ENCODE data around the gene DPH7.
"Not testable (repeated sequence)": the region's sequence is repeated elsewhere in the genome, so short reads cannot be mapped to it uniquely, and the experiment has no call there.

The DPH7 gene

GRCh38 chr9:137544176-137544760 lies 34.5 kb downstream of the DPH7 start:
- DNase-seq = no peak

GRCh38 chr9:137543237-137543963 lies 35.3 kb downstream of the DPH7 start:
- DNase-seq = no peak

GRCh38 chr9:137542486-137542885 lies 36.2 kb downstream of the DPH7 start:
- DNase-seq = no peak

- DNase-seq = no peak
These were observed 38.2 kb downstream of the DPH7 start for GRCh38 chr9:137540536-137540935.

- DNase-seq = no peak
These were observed 40.7 kb downstream of the DPH7 start for GRCh38 chr9:137538058-137538457.

DNA sequence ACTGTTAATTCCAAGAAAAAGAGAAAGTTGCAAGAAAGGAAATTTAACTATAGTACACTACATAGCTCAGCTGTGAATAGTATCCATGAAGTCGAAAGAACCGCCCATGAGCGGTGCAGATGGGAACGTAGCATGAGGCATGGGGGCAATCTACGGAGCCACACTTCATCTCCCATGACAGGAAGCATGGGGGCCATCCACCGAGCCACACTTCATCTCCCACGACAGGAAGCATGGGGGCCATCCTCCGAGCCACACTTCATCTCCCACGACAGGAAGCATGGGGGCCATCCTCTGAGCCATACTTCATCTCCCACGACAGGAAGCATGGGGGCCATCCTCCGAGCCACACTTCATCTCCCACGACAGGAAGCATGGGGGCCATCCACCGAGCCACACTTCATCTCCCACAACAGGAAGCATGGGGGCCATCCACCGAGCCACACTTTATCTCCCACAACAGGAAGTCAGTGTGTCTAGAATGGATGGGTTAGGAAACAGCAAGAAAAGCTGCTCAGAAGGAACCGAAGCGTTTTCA lies 42.1 kb downstream of the DPH7 start:
- DNase-seq = not testable (repeated sequence)

DNA sequence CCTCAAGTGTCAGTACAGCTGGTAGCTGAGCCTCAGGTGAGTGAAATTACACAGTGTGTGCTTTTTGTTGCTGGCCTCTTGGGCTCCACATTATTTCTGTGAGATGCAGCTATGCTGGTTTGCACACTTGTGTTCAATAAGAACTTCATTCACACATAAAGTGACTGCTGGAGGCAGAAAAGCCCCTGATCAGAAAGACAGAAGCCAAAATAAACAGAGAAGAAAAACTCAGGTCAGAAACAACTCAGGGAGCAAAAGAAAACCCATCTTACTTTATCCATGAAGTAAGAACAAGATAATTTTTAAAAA lies 43.7 kb downstream of the DPH7 start:
- no peak for DNase-seq

- DNase-seq = peak; percentile 64
These were observed 44.2 kb downstream of the DPH7 start for GRCh38 chr9:137534256-137535119.

DNA sequence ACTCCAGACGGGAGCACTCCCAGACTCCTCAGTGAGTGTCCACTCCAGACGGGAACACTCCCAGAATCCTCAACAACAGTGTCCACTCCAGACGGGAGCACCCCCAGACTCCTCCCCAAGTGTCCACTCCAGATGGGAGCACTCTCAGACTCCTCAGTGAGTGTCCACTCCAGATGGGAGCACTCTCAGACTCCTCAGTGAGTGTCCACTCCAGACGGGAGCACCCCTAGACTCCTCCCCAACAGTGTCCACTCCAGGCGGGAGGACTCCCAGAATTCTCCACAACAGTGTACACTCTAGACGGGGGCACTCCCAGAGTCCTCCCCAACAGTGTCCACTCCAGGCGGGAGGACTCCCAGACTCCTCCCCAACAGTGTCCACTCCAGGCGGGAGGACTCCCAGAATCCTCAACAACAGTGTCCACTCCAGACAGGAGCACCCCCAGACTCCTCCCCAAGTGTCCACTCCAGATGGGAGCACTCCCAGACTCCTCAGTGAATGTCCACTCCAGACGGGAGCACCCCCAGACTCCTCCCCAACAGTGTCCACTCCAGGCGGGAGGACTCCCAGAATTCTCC lies 45.7 kb downstream of the DPH7 start:
- DNase-seq = not testable (repeated sequence)

DNA sequence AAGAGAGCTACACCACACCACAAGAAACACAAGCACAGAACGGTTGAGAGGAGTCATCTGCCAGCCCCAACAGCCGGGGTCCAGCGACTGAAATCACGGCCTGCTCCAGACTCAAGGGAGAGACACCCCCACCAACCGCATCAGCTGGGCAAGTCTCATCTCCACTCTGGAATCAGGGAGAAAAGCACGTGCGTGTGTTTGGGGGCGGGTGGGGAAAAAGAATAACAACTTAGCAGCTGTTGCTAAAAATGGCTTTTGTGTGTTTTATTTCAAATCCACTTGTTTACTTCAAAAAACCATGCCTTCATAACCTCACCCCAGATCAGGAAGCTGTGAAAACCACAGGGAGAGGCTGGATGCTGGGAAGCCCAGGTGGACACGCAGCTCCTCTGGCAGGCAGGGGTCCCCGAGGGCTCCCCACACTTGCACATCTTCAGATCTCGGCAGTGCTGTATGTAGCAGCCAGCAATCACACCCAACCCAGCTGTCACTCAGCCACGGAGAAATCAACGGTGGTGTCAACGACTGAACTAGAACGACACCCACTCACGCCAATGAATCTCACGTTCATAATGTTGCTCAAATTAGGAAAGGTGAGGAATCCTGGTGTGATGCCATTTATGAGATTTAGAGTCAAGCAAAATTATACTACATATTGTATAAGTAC lies 47.5 kb downstream of the DPH7 start:
- DNase-seq = no peak

DNA sequence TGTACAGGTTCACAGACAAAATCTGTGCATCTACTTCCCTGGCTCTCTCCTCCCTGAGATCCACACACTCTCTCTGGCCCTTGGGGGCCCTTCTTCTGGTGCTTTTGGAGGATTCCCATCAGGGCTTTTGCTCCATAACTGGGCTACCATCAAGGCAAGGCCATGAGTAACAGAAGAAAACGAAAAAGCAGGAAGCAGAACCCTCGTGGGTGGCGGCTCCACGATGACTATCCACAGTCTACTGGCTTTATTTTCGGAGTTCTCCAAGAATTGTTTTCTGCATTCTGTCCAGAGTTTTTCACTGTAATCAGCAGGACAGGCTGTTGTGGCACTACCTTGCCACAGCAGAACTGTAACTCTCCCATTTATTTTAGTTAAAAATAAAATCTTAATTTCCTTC lies 48.4 kb downstream of the DPH7 start:
- DNase-seq = no peak

- no peak for DNase-seq
These were observed 53.8 kb downstream of the DPH7 start for GRCh38 chr9:137524981-137525317.

GRCh38 chr9:137524161-137524980 lies 54.4 kb downstream of the DPH7 start:
- no peak for DNase-seq

GRCh38 chr9:137522746-137523455 lies 55.8 kb downstream of the DPH7 start:
- DNase-seq = no peak

GRCh38 chr9:137521405-137521985 lies 57.2 kb downstream of the DPH7 start:
- peak; percentile 43 for DNase-seq

GRCh38 chr9:137520614-137521404 lies 57.9 kb downstream of the DPH7 start:
- DNase-seq = no peak

GRCh38 chr9:137519553-137519952 lies 59.2 kb downstream of the DPH7 start:
- no peak for DNase-seq

DNA sequence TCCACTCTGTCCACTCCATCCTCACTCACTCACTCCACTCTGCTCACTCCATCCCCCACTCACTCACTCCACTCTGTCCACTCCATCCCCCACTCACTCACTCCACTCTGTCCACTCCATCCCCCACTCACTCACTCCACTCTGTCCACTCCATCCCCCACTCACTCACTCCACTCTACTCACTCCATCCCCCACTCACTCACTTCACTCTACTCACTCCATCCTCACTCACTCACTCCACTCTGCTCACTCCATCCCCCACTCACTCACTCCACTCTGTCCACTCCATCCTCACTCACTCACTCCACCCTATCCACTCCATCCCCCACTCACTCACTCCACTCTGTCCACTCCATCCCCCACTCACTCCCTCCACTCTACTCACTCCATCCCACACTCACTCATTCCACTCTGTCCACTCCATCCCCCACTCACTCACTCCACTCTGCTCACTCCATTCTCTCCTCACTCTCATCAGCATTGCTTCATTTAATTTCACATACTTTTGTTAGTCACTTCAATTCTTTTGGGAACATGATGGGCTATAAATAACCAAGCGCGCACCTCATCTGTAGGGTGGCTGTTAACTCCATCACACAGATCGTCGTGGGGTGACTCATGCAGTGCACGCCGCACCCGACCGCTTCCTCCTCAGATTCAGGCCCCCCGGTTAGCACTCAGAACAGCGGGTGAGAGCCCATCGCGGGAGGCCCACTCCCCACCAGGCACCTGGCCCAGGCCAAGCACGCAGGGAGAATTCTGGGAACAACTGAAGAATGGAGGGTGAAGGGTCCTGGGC lies 59.9 kb downstream of the DPH7 start:
- not testable (repeated sequence) for DNase-seq

Measured in NCI-H2107 (cell line).